K562 (cell line): ENCODE results near the gene C7orf57. TPM values are rescaled to one million over a fixed set of nuclear protein-coding genes. Genes with fewer than 3 reads are reported as not detected.

Source experiments
- ATAC-seq: fragments of 200-7000 bp; cut with Tn5 transposase; 3 replicates; pipeline ENCODE4 v1.9.1; 2020; ENCODE audit warnings: moderate library complexity
- BruUV-seq: library from RNA; stranded (reverse); fragments of 400-500 nt; replicated peaks from 2 replicates; lab custom pipeline; 2021; lab: Mats Ljungman, UMichigan
- CTCF ChIA-PET: fragments of 300-600 bp; formaldehyde crosslinking; extraction: SDS; loops from one replicate; lab custom pipeline; 2021; ENCODE audit warnings: low intra/inter-chr PET ratio; lab: Yijun Ruan, JAX
- POLR2A ChIA-PET: fragments of 300-600, 350-650 bp; sonication (Branson Sonifier 250); formaldehyde crosslinking; extraction: SDS; loops from one replicate; lab custom pipeline; 2021; ENCODE audit warnings: antibody characterized with exemption, inconsistent platforms; lab: Yijun Ruan, JAX
- DNase-seq, 4 experiments: peaks; one replicate each; pipeline versions ENCODE4 v3.0.0 to v3.0.0-alpha.2; 2011 to 2018; ENCODE audit warnings: low spot score in 3 of 4, mixed read lengths in 3 of 4; ENCODE audit errors: extremely low read depth in 1 of 4
- FAIRE-seq: peaks from 2 replicates; lab custom pipeline; 2011; peaks lifted over from hg19 to GRCh38; lab: Jason Lieb, UNC
- H2AFZ ChIP-seq: 2 replicates; pipeline ENCODE4 v1.6.0; 2011; ENCODE audit warnings: low read depth, low read length, control low read depth, inconsistent platforms
- H3K27ac ChIP-seq: fragments of 200-600 bp; 3 replicates; pipeline ENCODE4 v1.8.0; 2011; ENCODE audit warnings: low read depth, mild to moderate bottlenecking, control low read depth, inconsistent platforms, low read length, moderate library complexity, mixed read lengths; ENCODE audit errors: extremely low read depth
- H3K27me3 ChIP-seq, 2 experiments: fragments of 300-600 bp in 1 of 2; 2 replicates in 1 of 2; 3 replicates in 1 of 2; pipeline versions ENCODE4 v1.6.0 to v1.8.0; 2011; ENCODE audit warnings: inconsistent platforms in 2 of 2, low read length in 2 of 2, mild to moderate bottlenecking in 1 of 2, mixed read lengths in 1 of 2, moderate library complexity in 1 of 2; ENCODE audit not compliant: control insufficient read depth in 2 of 2, insufficient read depth in 2 of 2
- H3K36me3 ChIP-seq: fragments of 300-600 bp; 3 replicates; pipeline ENCODE4 v1.8.0; 2011; ENCODE audit warnings: mild to moderate bottlenecking, low read length, inconsistent platforms; ENCODE audit not compliant: control insufficient read depth, insufficient read depth
- H3K4me1 ChIP-seq, 2 experiments: fragments of 200-600 bp in 1 of 2; replicated peaks in 1 of 2; 2 replicates in 1 of 2; 3 replicates in 1 of 2; pipeline versions ENCODE4 v1.5.1 to v1.8.0; 2011; ENCODE audit warnings: inconsistent platforms in 2 of 2, low read length in 2 of 2, mild to moderate bottlenecking in 1 of 2, mixed read lengths in 1 of 2, moderate library complexity in 1 of 2; ENCODE audit not compliant: control insufficient read depth in 2 of 2, insufficient read depth in 2 of 2
- H3K4me2 ChIP-seq: 2 replicates; pipeline ENCODE4 v1.6.1; 2011; ENCODE audit warnings: low read length, control low read depth, inconsistent platforms, mixed read lengths; ENCODE audit not compliant: insufficient read depth
- H3K4me3 ChIP-seq: fragments of 200-600 bp; sonication (generic), shearing (Covaris generic); 2 replicates; pipeline ENCODE4 v1.5.1; 2016; ENCODE audit warnings: control low read depth, inconsistent platforms
- H3K79me2 ChIP-seq: fragments of 200-600 bp; 3 replicates; pipeline ENCODE4 v1.8.0; 2011; ENCODE audit warnings: low read length, inconsistent platforms; ENCODE audit not compliant: control insufficient read depth, insufficient read depth
- H3K9ac ChIP-seq, 2 experiments: 2 replicates each; pipeline versions ENCODE4 v1.6.0 to v1.6.1; 2011; ENCODE audit warnings: low read depth in 2 of 2, low read length in 2 of 2, control low read depth in 1 of 2, inconsistent platforms in 1 of 2, mild to moderate bottlenecking in 1 of 2, mixed read lengths in 1 of 2; ENCODE audit not compliant: insufficient read depth in 1 of 2
- H3K9me1 ChIP-seq: one replicate; pipeline ENCODE4 v1.6.0; 2011; ENCODE audit warnings: inconsistent platforms, mild to moderate bottlenecking, low read length, moderate library complexity; ENCODE audit not compliant: control insufficient read depth, insufficient read depth
- H3K9me3 ChIP-seq: replicated peaks from 2 replicates; pipeline ENCODE4 v1.5.1; 2011; ENCODE audit warnings: low read depth, low read length, inconsistent platforms; ENCODE audit not compliant: control insufficient read depth, insufficient read depth
- H4K20me1 ChIP-seq: replicated peaks from 2 replicates; pipeline ENCODE4 v1.6.1; 2011; ENCODE audit warnings: low read length, inconsistent platforms, mixed read lengths; ENCODE audit not compliant: control insufficient read depth, insufficient read depth
- FOXP4 ChIP-seq: sonication (generic); formaldehyde crosslinking; IDR thresholded peaks from 2 replicates; pipeline ENCODE4 v1.8.0; 2022; ENCODE audit warnings: mild to moderate bottlenecking, missing genetic modification reagents, borderline replicate concordance
- IRF2 ChIP-seq: sonication (generic); formaldehyde crosslinking; IDR thresholded peaks from 2 replicates; pipeline ENCODE4 v1.8.1; 2022; ENCODE audit warnings: mild to moderate bottlenecking, missing genetic modification reagents
- MECOM ChIP-seq: fragments of 250-450 bp; sonication (Bioruptor Pico); IDR thresholded peaks from 2 replicates; pipeline ENCODE4 v1.8.0; 2022; ENCODE audit warnings: inconsistent platforms
- NR2C2 ChIP-seq, 2 experiments: fragments of 200-800 bp in 1 of 2; sonication (Bioruptor generic) in 1 of 2; sonication (generic) in 1 of 2; formaldehyde crosslinking in 1 of 2; IDR thresholded peaks; 2 replicates each; pipeline versions ENCODE4 v1.6.1 to v1.8.0; 2016 to 2022; ENCODE audit warnings: mild to moderate bottlenecking in 1 of 2, missing compliant biosample characterization in 1 of 2, missing genetic modification characterization in 1 of 2, missing genetic modification reagents in 1 of 2
- PTRF ChIP-seq: fragments of 450-650 bp; IDR thresholded peaks from 2 replicates; pipeline ENCODE4 v1.6.1; 2016; ENCODE audit warnings: mild to moderate bottlenecking, missing genetic modification characterization, missing compliant biosample characterization
- SIRT6 ChIP-seq: IDR thresholded peaks from one replicate; pipeline ENCODE4 v1.6.1; 2012; ENCODE audit warnings: low read depth, mild to moderate bottlenecking, control low read depth, inconsistent platforms, low read length, moderate library complexity
- TAL1 ChIP-seq: fragments of 450-650 bp; IDR thresholded peaks from 2 replicates; pipeline ENCODE4 v1.6.1; 2016; ENCODE audit warnings: mild to moderate bottlenecking
- YY1 ChIP-seq, 3 experiments: IDR thresholded peaks; 2 replicates each; pipeline ENCODE4 v1.6.1; 2011; ENCODE audit warnings: low read length in 2 of 3, mild to moderate bottlenecking in 2 of 3, moderate library complexity in 2 of 3, borderline replicate concordance in 1 of 3, control low read depth in 1 of 3, low read depth in 1 of 3; ENCODE audit not compliant: insufficient read depth in 3 of 3, insufficient replicate concordance in 2 of 3, control insufficient read depth in 1 of 3, insufficient read length in 1 of 3; ENCODE audit errors: extremely low read depth in 1 of 3
- ZFP36 ChIP-seq: fragments of 150-350 bp; IDR thresholded peaks from 2 replicates; pipeline ENCODE4 v1.6.1; 2018; ENCODE audit warnings: low read length, low read depth; ENCODE audit not compliant: partially characterized antibody
- ZNF449 ChIP-seq: fragments of 250-450 bp; sonication (Bioruptor Pico); IDR thresholded peaks from 2 replicates; pipeline ENCODE4 v1.8.0; 2022; ENCODE audit warnings: moderate library complexity, mild to moderate bottlenecking, inconsistent platforms
- ZNF511 ChIP-seq: sonication (generic); formaldehyde crosslinking; IDR thresholded peaks from 2 replicates; pipeline ENCODE4 v1.8.0; 2022; ENCODE audit warnings: mild to moderate bottlenecking, missing genetic modification reagents
- ZZZ3 ChIP-seq: fragments of 450-650 bp; IDR thresholded peaks from 2 replicates; pipeline ENCODE4 v1.6.1; 2016; ENCODE audit warnings: antibody characterized with exemption, mild to moderate bottlenecking, moderate library complexity
- WGBS: fragments of 100-300 bp; shearing (Covaris generic); methylation state at CpG from one replicate; pipeline ENCODE4 v1.1.6; 2016; ENCODE audit warnings: low coverage, mixed read lengths; ENCODE audit not compliant: insufficient coverage; ENCODE audit errors: missing lambda C conversion rate; 5-methylcytosine and 5-hydroxymethylcytosine counted together
- in situ Hi-C: fragments of 300-500 bp; cut with MboI; formaldehyde crosslinking; loops from 4 replicates; pipeline ENCODE4 v1.15.0; 2018; ENCODE audit warnings: inconsistent platforms, mixed read lengths
- intact Hi-C: fragments of 100-400 bp; cut with micrococcal nuclease; formaldehyde crosslinking; loops from 2 replicates; pipeline ENCODE4 v1.14.2; 2022
- polyA plus RNA-seq, 8 experiments: library from polyadenylated mRNA; depleted of rRNA in 4 of 8; stranded (reverse) in 5 of 8; unstranded in 3 of 8; fragments of >200 nt; fragmentation: Nextera tagmentation in 2 of 8; fragmentation: Illumina TruSeq in 1 of 8; extraction: Ambion mirVana in 2 of 8; extraction: Trizol in 1 of 8; gene quantifications; 2 replicates each; pipeline versions ENCODE4 v1.2.1 to v1.2.3, GENCODE V29; 2011 to 2014; ENCODE audit warnings: inconsistent platforms in 1 of 8, missing spikeins in 1 of 8
- total RNA-seq, 7 experiments: library from RNA; depleted of rRNA in 6 of 7; stranded (reverse); fragments of >200 nt in 6 of 7; fragmentation: Illumina TruSeq in 2 of 7; extraction: Trizol in 2 of 7; gene quantifications; 2 replicates each; pipeline versions ENCODE4 v1.2.1 to v1.2.3, GENCODE V29; 2011 to 2021; ENCODE audit warnings: low replicate concordance in 1 of 7

C7orf57 gene
- total and polyA plus RNA-seq, 9 of the 15 experiments (the other 6 are each of a cell fraction or from before 2014, with no cell fraction given): not detected

GRCh38 chr7:48083114-48083830, 47.9 kb downstream of the C7orf57 start (continued):
- TF ChIP-seq YY1 (IDR thresholded peaks at IDR 0.05; ENCODE audit: borderline replicate concordance in 1 of 3, control insufficient read depth in 1 of 3, extremely low read depth in 1 of 3, insufficient read depth in 3 of 3, insufficient read length in 1 of 3, insufficient replicate concordance in 2 of 3, low read depth in 1 of 3, low read length in 2 of 3): no peak
- TF ChIP-seq SIRT6: no peak
- TF ChIP-seq NR2C2 (CRISPR knock-in tag; IDR thresholded peaks at IDR 0.05): no peak
- peak; percentile 26; the same call in 1 of the 2 replicates for TF ChIP-seq NR2C2 (tag; IDR thresholded peaks at IDR 0.05)

GRCh38 chr7:48084727-48085432, 49.5 kb downstream of the C7orf57 start:
- H3K27ac ChIP-seq: peak overlapping the region; percentile 6; the same call in 1 of the 3 replicates
- no TSS peak for BruUV-seq
- CTCF ChIA-PET: no interaction called here
- no peaks in the 10 kb centered on the region for H3K79me2 ChIP-seq
- no peak overlapping the region for H2AFZ ChIP-seq
- H3K9ac ChIP-seq: no peak overlapping the region
- intact Hi-C loops (no loop called here), in situ Hi-C loops (no loop called here)
- peaks cover under 1 to 7% of the 10 kb centered on the region in 2 experiments; a peak in 3 of 5 replicates for H3K27me3 ChIP-seq
- H3K4me1 ChIP-seq: peaks cover 7 to 23% of the 10 kb centered on the region in 2 experiments; a peak in 4 of 5 replicates
- no peaks in the 10 kb centered on the region for H3K9me1 ChIP-seq
- FAIRE-seq (peak; percentile 80), DNase-seq (peak; percentile 51 to 80 (median 60)), ATAC-seq (peak; percentile 65)
- H3K36me3 ChIP-seq: no peaks in the 10 kb centered on the region
- H3K4me2 ChIP-seq: no peak overlapping the region
- POLR2A ChIA-PET: interaction anchor here (0.6 kb wide), 1 partner anchor 369 kb away, joined by 3 read pairs; no protein-coding TSS in a partner anchor
- H3K4me3 ChIP-seq: no peak overlapping the region
- H3K9me3 ChIP-seq: no peaks in the 10 kb centered on the region
- WGBS: 0% methylated on average over 9 of the region's 9 CpGs
- 0 out of 2 replicates have a peak, but pooled peaks cover 5% of the 10 kb centered on the region for H4K20me1 ChIP-seq
- TF ChIP-seq TAL1: no peak
- TF ChIP-seq FOXP4: no peak
- TF ChIP-seq ZFP36: no peak
- TF ChIP-seq IRF2 (CRISPR knock-in tag): no peak
- no peak for TF ChIP-seq ZNF449 (CRISPR knock-in tag)
- no peak for TF ChIP-seq MECOM (CRISPR knock-in tag)
- no peak for TF ChIP-seq ZNF511 (CRISPR knock-in tag)
- TF ChIP-seq PTRF: no peak
- no peak for TF ChIP-seq ZZZ3
